Measurements from ENCODE around the gene MAP7.
"Not testable (repeated sequence)": the region's sequence is repeated elsewhere in the genome, so short reads cannot be mapped to it uniquely, and the experiment has no call there.

Gene MAP7

DNA sequence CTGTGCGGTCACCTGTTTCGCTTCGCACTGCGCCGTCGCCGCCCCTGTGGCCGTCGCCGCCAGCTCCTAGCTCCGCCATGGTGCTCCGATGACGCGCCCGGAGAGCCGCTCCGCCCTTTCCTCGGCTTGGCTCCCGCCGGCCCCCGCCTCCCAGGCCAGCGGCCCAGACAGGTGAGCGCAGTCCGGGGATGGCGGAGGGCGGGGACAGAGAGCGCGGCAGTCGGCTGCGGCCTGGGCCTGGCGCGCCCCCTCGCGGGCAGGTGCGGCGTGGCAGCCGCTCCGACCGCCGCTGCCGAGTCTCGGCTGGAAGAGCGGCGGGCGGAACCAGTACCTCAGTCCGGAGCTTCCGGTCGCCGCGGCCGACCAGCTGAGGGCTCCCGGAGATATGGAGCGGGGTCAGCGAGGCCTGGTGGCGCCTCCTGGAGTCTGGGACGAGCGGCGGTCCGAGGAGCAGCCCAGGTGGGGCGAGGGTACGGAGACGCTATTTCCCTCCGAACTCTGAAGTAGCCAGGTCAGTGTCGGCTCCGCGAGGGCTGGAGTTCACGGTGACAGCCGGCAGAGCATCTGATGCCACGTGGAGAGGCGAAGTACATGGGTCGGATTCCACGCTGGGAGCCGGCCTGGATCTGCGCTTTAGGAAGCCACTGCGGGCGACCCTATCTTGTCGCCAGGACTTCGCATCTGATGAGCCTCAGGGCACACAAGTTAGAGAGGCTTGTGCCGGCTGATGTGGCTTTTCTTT, at the start of gene MAP7:
MAP7 (minus strand) TSS at position 93 of the 742 bp plus-strand sequence; CDS start at position 79, 14 bp downstream.
- peak in 38 of 51 donors; percentile 11 to 68 (median 39) for DNase-seq

GRCh38 chr6:136599329-136600011, 49.2 kb upstream of the MAP7 start:
- no peak for DNase-seq

DNA sequence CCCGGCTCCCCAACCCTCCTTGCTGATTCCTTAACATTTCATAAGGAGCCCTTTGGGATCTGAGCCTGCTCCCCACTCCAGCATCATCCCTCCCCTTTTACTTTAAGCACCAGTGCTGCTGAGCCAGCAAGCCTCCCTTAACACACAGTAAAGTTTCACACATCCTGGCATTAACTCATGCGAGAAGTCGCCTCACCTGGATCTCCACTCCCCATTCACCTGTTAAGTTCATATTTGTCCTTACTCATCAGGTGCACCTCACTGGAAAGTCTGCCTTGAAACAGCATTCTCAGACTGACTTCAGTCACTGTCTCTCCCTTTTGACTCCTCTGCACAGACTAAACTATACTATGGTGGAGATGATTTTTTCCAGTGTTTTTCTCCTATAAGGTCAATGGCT, 47.8 kb upstream of the MAP7 start:
- DNase-seq, result no peak

DNA sequence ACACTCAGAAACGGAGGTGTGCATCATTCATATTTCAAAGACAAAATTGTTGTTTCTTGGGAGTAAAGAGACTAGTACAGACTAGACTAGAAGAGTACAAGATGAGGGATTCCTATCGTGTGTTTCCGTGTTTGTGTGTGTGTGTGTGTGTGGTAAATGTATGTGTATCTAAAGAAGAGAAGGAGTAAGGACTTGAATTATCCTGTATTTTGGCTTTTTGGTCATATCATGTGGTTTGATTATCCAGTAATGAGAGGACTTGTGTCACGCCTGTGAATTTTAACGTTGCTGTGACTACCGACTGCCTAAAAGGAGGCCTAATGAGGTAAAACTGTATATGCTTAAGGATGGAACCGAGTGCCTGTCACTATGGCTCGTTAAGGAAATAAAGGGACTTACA, 44.4 kb upstream of the MAP7 start:
- DNase-seq, result no peak

- DNase-seq, result peak in 2 of 51 donors; percentile 3 to 21
These were observed 43.7 kb upstream of the MAP7 start for GRCh38 chr6:136593748-136594490.

GRCh38 chr6:136592930-136593673, 42.9 kb upstream of the MAP7 start:
- DNase-seq, result no peak

GRCh38 chr6:136591617-136592016, 41.4 kb upstream of the MAP7 start:
- no peak for DNase-seq

- DNase-seq, result not testable (repeated sequence)
These were observed 40.6 kb upstream of the MAP7 start for GRCh38 chr6:136590846-136591245.

GRCh38 chr6:136587527-136587926, 37.3 kb upstream of the MAP7 start:
- no peak for DNase-seq

DNA sequence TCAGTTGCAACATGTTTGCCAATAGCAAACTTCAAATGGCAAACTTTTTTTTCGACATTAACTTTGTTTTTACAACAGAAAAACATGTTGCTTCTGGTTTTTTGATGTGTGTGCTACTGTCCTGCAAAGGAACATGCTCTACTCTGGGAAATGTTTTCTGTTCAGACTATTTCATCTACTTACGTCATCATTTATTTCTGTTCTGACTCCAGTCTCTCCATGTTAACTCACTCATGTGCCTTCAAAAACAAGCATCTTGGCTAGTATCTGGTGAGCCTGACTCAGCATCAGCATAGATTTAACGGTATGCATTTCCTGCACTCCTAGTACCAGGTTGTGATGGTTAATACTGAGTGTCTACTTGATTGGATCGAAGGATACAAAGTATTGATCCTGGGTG, 36.1 kb upstream of the MAP7 start:
- DNase-seq, result no peak

DNA sequence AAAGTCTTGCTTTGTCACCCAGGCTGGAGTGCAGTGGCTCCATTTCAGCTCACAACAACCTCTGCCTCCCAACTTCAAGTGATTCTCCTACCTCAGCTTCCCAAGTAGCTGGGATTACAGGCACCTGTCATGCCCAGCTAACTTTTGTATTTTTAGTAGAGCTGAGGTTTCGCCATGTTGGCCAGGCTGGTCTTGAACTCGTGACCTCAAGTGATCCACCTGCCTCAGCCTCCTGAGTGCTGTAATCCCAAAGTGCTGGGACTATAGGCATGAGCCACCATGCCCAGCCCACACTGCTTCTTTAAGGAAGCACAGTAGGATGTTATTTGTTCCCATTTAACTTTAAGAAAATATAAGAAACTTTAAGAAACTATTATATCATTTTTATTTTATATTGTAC, 35.3 kb upstream of the MAP7 start:
- not testable (repeated sequence) for DNase-seq

DNA sequence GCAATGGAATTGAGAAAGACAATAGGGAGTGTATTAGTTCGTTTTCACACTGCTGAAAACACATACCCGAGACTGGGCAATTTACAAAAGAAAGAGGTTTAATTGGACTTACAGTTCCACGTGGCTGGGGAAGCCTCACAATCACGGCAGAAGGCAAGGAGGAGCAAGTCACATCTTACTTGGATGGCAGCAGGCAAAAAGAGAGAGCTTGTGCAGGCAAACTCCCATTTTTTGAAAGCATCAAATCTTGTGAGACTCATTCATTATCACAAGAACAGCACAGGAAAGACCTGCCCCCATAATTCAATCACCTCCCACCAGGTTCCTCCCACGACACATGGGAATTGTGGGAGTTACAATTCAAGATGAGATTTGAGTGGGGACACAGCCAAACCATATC, 34.1 kb upstream of the MAP7 start:
- not testable (repeated sequence) for DNase-seq

- DNase-seq, result peak in 1 of 51 donors; percentile 37
These were observed 32.7 kb upstream of the MAP7 start for GRCh38 chr6:136582711-136583471.

GRCh38 chr6:136579800-136580199, 29.6 kb upstream of the MAP7 start:
- DNase-seq, result no peak

GRCh38 chr6:136576821-136577220, 26.6 kb upstream of the MAP7 start:
- no peak for DNase-seq

DNA sequence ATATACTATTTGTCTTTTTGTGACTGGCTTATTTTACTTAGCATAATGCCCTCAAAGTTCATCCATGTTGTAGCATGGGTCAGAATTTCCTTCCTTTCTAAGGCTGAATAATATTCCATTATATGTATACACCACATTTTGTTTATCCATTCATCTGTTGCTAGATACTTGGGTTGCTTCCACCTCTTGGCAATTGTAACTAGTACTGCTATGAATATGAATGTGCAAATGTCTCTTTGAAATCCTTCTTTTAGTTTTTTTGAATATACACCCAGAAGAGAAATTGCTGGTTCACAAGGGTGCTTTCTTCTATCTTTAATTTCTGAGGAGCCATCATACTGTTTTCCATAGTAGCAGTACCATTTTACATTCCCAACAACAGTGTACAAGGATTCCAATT, 21.3 kb upstream of the MAP7 start:
- no peak for DNase-seq

- DNase-seq, result no peak
These were observed 20.8 kb upstream of the MAP7 start for GRCh38 chr6:136571065-136571464.

GRCh38 chr6:136568129-136568528, 17.9 kb upstream of the MAP7 start:
- DNase-seq, result no peak

DNA sequence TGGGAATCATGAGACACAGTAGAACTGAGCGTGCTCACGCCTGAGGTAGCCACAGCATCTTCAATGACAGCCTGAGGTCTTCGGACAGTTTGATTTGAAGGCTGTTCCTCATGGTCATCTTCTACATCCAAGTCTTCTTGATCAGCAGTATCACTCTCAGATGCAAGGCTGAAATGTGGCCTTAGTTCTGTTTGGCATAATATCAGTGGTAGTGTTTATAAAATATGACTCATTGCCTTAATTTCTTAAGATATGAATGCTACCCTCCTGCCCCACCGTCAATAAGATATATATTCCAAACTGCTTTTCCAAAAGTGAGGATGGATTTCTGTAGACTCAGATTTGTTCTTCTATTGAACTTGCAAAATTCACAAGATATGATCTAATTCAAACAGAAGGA, 17.5 kb upstream of the MAP7 start:
- no peak for DNase-seq

DNA sequence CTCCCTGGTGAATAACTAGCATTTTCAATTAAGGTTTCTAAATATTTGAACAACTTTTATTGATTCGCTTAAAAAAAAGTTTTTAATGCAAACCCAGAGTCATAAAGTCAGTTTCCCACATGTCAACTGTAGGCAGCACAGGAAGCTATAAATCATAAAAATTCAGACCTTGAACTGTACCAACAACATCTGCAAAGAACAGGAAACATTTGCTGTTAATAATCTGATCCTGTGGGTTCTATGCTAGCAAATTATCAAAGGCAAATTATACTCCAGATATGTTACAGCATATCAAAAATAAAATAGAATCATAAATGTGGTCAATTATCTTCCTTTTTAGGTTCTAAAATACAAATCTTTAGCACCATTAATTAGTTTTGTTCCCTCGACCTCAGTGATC, 16.6 kb upstream of the MAP7 start:
- no peak for DNase-seq

DNA sequence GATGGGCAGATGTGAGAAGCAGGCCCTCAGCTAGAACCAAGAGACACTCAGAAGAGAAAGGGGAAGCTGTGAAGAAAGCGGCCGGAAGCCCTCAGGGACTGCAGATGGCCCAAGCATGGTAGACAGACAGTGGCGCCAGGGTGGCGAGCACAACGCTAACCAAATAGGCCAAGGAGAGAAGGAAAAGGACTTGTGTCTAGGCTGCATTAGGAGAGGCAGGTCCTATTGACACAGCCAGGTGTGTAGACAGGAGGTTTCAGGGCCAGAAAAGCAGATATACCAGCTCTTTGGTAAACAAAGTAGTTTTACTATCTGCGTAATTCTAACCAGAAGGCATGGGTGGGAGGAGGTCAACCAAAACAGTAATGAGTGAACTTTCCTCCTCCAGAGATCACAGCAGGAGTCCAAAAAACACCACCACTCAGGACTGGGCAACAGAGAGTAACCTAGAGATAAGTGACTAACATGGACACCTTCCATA, 15.8 kb upstream of the MAP7 start:
- no peak for DNase-seq
